ENCODE measurements around the gene BCL10. TPM values are rescaled to one million over a fixed set of nuclear protein-coding genes. Genes with fewer than 3 reads are reported as not detected.

BCL10 gene
- total RNA-seq, 1 experiment from 2014 or later, result 30.4 TPM

GRCh38 chr1:85306236-85306635, 29.8 kb upstream of the BCL10 start:
- H3F3A ChIP-seq (ENCODE audit: insufficient read depth, low read depth), result no peaks in the 10 kb centered on the region
- BruUV-seq (replicated peaks), result no TSS peak
- H3K36me3 ChIP-seq (ENCODE audit: low read depth), result no peaks in the 10 kb centered on the region
- no peak for DNase-seq
- no peaks in the 10 kb centered on the region for H3K9me3 ChIP-seq (ENCODE audit: insufficient read depth, low read depth)
- intact Hi-C loops (cut with micrococcal nuclease; ENCODE audit: unreplicated experiment), result loop anchor here (5.0 kb wide), 1 partner anchor 711 kb away; no protein-coding TSS in a partner anchor
- H3K79me2 ChIP-seq (ENCODE audit: low read depth), result no peaks in the 10 kb centered on the region
- no peaks in the 10 kb centered on the region for H4K20me1 ChIP-seq (ENCODE audit: insufficient read depth)
- ChIA-PET CTCF (interaction anchor here (0.6 kb wide), 1 partner anchor 38 kb away, joined by 9 read pairs; no protein-coding TSS in a partner anchor), POLR2A (ENCODE audit: unreplicated experiment) (no interaction called here)
- no peak for TF ChIP-seq CTCF (conservative IDR thresholded peaks at IDR 0.05)
- no peak for TF ChIP-seq EZH2 (IDR thresholded peaks at IDR 0.05; ENCODE audit: low read depth)
- H2AFZ ChIP-seq, result no peak overlapping the region
- H3K27ac ChIP-seq, result no peak overlapping the region
- H3K4me2 ChIP-seq, result no peak overlapping the region
- no peak overlapping the region for H3K4me3 ChIP-seq
- no peaks in the 10 kb centered on the region for H3K27me3 ChIP-seq (ENCODE audit: insufficient read depth, low read depth)
- H3K4me1 ChIP-seq (replicated peaks; ENCODE audit: insufficient read depth), result no peaks in the 10 kb centered on the region
- H3K9me2 ChIP-seq (ENCODE audit: insufficient read depth), result no peaks in the 10 kb centered on the region

- H3K27me3 ChIP-seq (ENCODE audit: insufficient read depth, low read depth), result no peaks in the 10 kb centered on the region
- H3K9me3 ChIP-seq (ENCODE audit: insufficient read depth, low read depth), result no peaks in the 10 kb centered on the region
- no peaks in the 10 kb centered on the region for H4K20me1 ChIP-seq (ENCODE audit: insufficient read depth)
- ChIA-PET POLR2A (ENCODE audit: unreplicated experiment) (interaction anchor here (0.6 kb wide), 1 partner anchor 758 kb away, joined by 13 read pairs; no protein-coding TSS in a partner anchor), CTCF (no interaction called here)
- no peak overlapping the region for H3K4me3 ChIP-seq
- no peaks in the 10 kb centered on the region for H3K36me3 ChIP-seq (ENCODE audit: low read depth)
- peak in 1 of 2 experiments; percentile 20 for DNase-seq
- no peak overlapping the region for H3K4me2 ChIP-seq
- no peak overlapping the region for H2AFZ ChIP-seq
- no peaks in the 10 kb centered on the region for H3K9me2 ChIP-seq (ENCODE audit: insufficient read depth)
- BruUV-seq (replicated peaks), result no TSS peak
- H3K4me1 ChIP-seq (replicated peaks; ENCODE audit: insufficient read depth), result peaks cover 11% of the 10 kb centered on the region
- intact Hi-C loops (cut with micrococcal nuclease; ENCODE audit: unreplicated experiment), result no loop called here
- H3K79me2 ChIP-seq (ENCODE audit: low read depth), result no peaks in the 10 kb centered on the region
- H3F3A ChIP-seq (ENCODE audit: insufficient read depth, low read depth), result peaks cover 19% of the 10 kb centered on the region
- no peak overlapping the region for H3K27ac ChIP-seq
- TF ChIP-seq EZH2 (IDR thresholded peaks at IDR 0.05; ENCODE audit: low read depth) (no peak), CTCF (conservative IDR thresholded peaks at IDR 0.05) (no peak)
These were observed 27.2 kb upstream of the BCL10 start for GRCh38 chr1:85303440-85304162.

GRCh38 chr1:85300140-85300539, 23.7 kb upstream of the BCL10 start:
- no peaks in the 10 kb centered on the region for H3K27me3 ChIP-seq (ENCODE audit: insufficient read depth, low read depth)
- H3K27ac ChIP-seq, result no peak overlapping the region
- no peak overlapping the region for H3K4me2 ChIP-seq
- peaks cover 50% of the 10 kb centered on the region for H3F3A ChIP-seq (ENCODE audit: insufficient read depth, low read depth)
- peak in 1 of 2 experiments; percentile 22 for DNase-seq
- no peak for TF ChIP-seq CTCF (conservative IDR thresholded peaks at IDR 0.05)
- TF ChIP-seq EZH2 (IDR thresholded peaks at IDR 0.05; ENCODE audit: low read depth), result no peak
- H4K20me1 ChIP-seq (ENCODE audit: insufficient read depth), result no peaks in the 10 kb centered on the region
- POLR2A ChIA-PET (ENCODE audit: unreplicated experiment), result no interaction called here
- H3K9me3 ChIP-seq (ENCODE audit: insufficient read depth, low read depth), result no peaks in the 10 kb centered on the region
- intact Hi-C loops (cut with micrococcal nuclease; ENCODE audit: unreplicated experiment), result no loop called here
- H3K79me2 ChIP-seq (ENCODE audit: low read depth), result no peaks in the 10 kb centered on the region
- no peaks in the 10 kb centered on the region for H3K36me3 ChIP-seq (ENCODE audit: low read depth)
- H3K4me1 ChIP-seq (replicated peaks; ENCODE audit: insufficient read depth), result peaks cover 43% of the 10 kb centered on the region
- no TSS peak for BruUV-seq (replicated peaks)
- CTCF ChIA-PET, result no interaction called here
- H3K9me2 ChIP-seq (ENCODE audit: insufficient read depth), result no peaks in the 10 kb centered on the region
- H3K4me3 ChIP-seq, result no peak overlapping the region
- no peak overlapping the region for H2AFZ ChIP-seq
